ENCODE results near the gene PYGM.

Gene PYGM

GRCh38 chr11:64729851-64730382 lies 29.9 kb downstream of the PYGM start:
- peak; percentile 33 for DNase-seq

DNA sequence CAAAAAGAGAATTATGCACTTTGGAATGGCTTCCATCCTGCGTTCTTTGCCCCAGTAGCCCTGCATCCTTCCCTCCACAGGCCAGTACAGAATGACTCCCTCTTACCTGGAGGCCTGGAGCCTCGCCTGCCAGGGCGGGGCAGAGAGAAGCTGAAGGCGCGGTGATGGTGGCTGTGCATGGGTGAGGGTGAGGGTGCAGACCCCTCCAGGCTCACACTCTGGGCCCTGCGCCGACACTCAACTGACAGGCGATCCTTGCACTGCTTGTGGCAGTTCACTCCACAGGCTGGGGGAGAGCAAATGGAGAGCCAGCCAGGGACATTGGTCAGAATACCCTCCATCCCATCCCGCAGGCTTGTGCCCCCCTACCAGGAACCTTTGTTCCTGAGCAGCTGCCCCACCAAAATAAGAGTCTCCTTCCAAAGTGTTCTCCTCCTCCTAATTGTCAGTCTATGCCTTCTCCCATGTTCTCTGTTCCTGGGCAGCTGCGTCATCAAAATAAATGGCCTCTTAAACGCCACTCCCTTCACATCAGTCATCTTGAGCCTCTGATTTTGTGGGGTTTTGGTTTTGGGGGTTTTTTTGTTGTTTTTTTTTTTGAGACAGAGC lies 30.9 kb downstream of the PYGM start:
- DNase-seq = no peak

- DNase-seq = no peak
These were observed 32.8 kb downstream of the PYGM start for GRCh38 chr11:64726867-64727530.

DNA sequence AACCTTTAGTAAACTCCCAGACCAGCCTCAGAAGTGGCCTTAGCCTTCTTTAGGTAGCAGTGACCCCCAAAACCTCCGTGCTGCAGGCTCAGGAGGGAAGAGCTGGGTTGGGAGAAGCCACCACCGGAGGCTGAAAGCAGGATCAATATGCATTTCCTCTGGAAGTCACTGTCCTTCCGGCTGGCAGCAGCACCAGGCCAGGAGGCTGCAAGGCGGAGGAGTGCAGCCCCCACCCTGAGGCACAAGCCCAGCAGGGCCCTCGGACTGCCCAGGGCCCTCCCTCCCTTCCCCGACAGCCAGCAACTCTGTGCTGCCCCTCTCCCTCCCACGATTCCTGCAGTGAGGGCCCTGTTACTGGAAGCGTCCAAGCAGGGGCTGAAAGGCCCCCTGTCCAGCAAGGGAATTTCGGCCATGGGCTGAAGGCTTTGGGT lies 33.5 kb downstream of the PYGM start:
- no peak for DNase-seq

- no peak for DNase-seq
These were observed 34.8 kb downstream of the PYGM start for GRCh38 chr11:64724863-64725532.

DNA sequence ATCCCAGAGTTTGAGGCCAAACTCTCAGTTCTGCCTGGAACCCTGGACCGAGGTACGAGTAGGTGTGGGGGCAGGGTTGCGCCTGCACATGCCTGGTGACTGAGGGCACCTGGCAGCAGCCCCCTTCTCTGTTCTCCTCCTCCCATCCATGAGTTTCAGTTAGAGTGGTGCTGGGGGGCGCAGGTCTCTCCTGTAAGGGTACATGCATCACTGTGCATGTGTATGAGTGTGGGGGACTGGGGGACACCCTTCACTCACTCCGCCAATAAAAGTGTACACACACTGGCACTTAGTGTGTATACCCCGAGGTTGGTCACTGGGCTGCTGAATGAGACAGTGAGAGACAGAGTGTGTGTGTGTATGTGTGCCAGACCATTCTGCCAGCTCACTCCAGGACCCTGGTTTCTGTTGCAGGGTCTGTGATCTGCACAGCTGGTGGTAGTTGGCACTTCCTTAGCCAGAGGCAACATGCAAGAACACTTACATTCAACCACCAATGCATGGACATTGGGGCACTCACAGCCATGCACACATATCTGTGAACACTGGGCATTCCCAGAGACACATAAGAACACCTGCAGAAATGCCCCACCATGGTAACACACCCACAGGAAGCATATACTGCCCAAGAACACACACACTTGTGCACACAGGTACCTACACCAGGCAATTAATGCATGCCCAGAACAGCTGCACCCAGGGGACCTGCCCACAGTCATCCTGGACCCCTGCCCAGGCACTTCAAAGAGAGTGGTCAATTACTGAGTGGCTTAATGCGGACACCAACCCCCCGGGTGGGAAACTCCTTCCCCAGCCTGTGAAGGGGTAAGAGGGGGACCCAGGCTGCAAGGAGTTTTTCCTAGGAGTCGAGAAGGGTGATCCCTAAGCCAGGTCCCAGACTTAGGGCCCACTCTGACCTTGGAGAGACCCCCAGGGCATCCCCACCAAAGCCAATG lies 35.6 kb downstream of the PYGM start:
- no peak for DNase-seq

GRCh38 chr11:64723117-64723906 lies 36.5 kb downstream of the PYGM start, which contains the start of gene NRXN2:
Gene NRXN2, minus strand, starts transcription at chr11:64723197. Its CDS starts 9,498 bp downstream, at chr11:64713699.
- peak; percentile 89 for DNase-seq

- no peak for DNase-seq
These were observed 37.4 kb downstream of the PYGM start for GRCh38 chr11:64722141-64723065.

GRCh38 chr11:64721359-64721699 lies 38.4 kb downstream of the PYGM start:
- DNase-seq = no peak

DNA sequence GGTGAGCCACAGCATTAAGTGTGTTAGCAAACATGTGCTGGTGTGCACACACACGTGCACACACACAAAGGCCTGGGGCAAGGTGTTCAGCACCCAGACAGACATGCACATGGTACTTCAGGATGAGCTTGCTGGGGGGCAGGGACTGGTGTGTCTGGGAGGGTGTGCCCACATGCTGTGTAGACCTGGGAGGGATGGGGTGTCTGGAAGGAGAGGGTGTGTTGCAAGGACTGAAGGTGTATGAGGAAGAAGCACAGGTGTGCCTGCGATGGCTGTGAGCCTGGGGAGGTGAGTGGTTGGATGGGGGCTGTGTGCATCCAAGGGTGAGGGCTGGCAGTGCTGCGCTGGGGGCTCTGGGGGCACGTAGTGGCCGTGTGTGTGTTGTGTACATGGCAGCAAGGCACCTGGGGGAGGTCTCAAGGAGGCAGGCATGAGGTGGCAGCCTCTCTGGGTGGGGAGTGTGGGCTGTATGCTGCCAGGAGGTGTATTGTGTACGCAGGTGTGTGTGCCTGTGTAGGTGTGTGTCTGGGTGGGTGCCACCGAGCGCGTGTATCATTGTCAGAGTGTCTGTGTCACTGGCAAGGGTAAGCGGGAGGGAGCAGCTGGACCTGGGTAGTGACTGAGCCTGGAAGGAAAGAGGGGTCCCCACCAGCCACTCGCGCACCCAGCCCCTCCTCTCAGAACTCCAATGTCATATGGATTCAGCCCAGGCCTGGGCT lies 39.0 kb downstream of the PYGM start:
- DNase-seq = no peak

- no peak for DNase-seq
These were observed 39.6 kb downstream of the PYGM start for GRCh38 chr11:64720167-64720566.

DNA sequence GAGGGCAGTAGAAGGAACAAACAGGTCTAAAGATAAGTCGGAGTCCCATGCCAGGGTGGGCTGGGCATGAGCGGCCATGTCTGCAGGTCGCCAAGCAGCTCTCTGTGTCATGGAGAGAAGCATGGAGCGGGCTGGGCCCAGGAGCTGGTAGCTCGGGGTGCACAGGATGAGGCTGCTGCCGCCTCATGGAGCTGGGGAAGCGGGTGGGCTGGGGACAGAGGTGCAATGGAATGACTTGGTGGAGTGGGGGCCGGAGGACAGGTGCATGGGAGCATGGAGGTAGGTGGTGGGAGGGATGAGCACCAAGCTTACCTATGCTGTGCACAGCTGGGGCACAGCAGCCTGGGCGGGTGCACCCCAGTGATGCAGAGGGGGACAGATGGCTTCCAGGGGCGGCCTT lies 40.4 kb downstream of the PYGM start:
- DNase-seq = no peak

GRCh38 chr11:64718780-64719124 lies 41.0 kb downstream of the PYGM start:
- no peak for DNase-seq

DNA sequence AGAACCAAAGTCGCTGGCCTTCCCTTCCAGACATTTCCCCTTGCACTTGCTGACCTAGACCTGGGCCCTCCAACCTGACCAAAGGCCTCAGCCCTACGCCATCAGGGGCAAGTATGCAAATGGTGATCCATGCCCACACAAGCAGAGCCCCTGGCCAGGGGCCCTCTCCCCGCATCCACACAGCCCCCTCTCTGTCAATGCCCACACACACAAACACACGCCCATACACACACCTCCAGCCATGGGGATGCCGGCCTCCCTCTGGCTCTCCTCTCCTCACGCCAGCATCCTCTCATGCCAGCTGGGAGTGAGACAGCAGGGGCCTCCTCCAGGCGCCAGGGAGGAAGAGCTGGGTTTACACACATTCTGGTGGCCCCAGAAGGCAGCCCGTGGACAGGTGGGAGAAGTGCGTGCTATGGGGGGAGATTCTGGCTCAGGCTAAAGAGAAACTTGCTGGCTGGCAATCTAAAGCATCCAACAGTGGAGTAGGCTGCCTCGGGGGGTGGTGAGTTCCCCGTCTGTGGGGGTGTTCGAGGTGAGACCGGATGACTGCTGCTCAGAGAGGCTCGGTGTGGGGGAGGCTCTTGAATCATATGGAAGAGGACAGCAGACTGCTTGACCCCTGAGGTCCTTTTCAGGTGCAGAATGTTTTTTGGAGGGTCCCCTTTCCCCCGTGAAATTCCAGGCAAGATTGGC lies 41.5 kb downstream of the PYGM start:
- no peak for DNase-seq

- no peak for DNase-seq
These were observed 42.6 kb downstream of the PYGM start for GRCh38 chr11:64717268-64717578.

- DNase-seq = no peak
These were observed 43.1 kb downstream of the PYGM start for GRCh38 chr11:64716473-64717267.

DNA sequence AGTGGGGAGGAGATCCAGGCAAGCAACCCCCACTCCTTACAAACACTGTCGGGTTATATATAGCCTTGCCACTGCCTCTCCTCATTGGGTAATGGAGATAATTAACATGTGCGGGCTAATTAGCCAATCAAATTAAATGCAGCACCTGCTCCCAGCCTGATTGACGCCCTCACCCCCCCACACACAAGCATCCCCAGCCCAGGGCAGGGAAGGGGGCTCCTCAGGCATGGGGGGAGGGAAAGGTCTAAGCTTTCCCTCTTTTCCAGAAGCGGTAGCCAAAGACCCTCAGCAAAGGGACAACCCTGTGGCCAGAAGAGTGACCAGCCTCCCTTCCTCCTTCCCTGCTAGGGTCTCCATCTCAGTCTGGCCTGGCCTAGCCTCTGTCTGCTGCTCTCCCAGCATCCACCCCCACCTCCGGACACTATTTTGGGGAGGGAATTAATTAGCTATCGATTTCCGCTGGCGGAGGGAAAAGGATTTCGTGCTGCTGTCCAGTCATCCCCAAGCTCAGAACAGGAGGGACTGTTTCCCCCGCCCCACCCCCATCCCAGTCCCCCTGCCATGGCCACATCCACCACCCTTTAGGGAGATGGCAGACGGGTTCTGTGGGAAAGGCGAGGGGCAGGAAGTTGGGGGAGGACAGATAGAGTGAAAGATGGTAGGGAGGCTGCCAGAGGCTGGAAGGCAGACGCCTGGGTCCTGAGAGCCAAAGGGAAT lies 43.9 kb downstream of the PYGM start:
- no peak for DNase-seq

GRCh38 chr11:64715110-64715509 lies 44.7 kb downstream of the PYGM start:
- DNase-seq = no peak

Measured in CD4-positive, alpha-beta T cell treated with Interleukin-17A for 4 hours (primary cell).